EL (cell line): Measurements from ENCODE around the gene MUSK.

Source experiments
- DNase-seq: peaks from one replicate; pipeline ENCODE4 v3.0.0-alpha.2; 2016

Gene MUSK

GRCh38 chr9:110695846-110696245, 27.3 kb downstream of the MUSK start:
- peak; percentile 41 for DNase-seq

DNA sequence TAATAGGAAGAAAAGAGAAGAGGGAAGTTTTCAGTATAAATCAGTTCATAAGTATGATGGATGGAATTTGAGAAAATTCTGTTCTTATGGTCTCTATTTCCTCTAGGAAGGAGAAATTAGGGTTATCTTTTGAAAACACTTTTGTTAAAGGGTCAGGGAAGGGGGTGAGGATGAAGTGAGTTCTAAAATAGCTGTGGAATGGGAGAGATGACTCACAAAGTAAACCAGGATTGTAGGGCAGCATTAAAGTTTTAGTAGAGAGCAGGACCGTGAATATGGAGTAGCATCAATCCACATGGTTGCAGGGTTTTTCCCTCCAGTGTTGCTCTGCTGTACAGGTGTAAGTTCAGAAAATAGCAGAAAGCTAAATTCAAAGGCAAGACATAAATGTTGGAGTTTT, 32.4 kb downstream of the MUSK start:
- peak; percentile 70 for DNase-seq

GRCh38 chr9:110703669-110704068, 35.1 kb downstream of the MUSK start:
- no peak for DNase-seq

GRCh38 chr9:110707419-110707818, 38.8 kb downstream of the MUSK start:
- no peak for DNase-seq

DNA sequence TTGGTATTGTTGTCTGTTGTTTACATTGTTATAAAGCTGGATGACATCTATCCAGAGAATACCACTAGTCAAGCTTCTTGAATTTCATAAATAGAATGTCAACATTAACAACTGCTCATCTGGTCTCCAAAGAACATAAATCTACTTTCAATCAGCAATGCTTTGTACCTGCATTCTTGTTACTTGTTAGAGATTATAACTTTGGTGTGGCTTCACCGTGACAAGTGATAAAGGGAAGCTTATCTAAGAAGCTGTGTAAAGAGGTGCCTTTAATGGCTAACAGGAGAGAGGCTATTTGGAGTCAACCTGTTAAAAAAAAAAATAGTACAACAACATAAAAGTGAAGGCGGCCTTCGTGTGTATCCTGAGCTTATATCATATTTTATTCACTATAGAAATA, 41.8 kb downstream of the MUSK start:
- no peak for DNase-seq

- DNase-seq = peak; percentile 9
Observed at GRCh38 chr9:110712955-110713354, 44.4 kb downstream of the MUSK start.

DNA sequence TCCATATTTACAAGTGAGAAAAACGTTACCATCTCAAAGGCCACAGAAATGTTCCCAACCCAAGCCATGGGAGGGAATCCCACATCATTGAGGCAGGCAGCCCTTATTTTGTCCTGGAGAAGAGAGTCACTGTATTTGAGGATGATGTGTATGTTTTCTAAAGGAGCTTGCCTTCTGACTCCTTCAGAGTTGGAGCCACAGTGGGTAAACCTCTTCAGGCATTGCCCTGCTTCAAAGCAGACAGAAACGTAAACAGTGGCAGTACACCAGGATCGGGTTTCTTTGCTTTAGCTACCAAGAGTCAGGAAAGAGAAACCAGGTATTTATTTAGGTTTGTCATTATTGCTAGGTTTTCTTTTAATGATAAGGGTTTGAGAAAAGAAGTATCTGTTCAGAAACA, 45.7 kb downstream of the MUSK start:
- DNase-seq = no peak

GRCh38 chr9:110728058-110728457, 59.5 kb downstream of the MUSK start:
- no peak for DNase-seq

GRCh38 chr9:110729641-110730040, 61.0 kb downstream of the MUSK start:
- no peak for DNase-seq

DNA sequence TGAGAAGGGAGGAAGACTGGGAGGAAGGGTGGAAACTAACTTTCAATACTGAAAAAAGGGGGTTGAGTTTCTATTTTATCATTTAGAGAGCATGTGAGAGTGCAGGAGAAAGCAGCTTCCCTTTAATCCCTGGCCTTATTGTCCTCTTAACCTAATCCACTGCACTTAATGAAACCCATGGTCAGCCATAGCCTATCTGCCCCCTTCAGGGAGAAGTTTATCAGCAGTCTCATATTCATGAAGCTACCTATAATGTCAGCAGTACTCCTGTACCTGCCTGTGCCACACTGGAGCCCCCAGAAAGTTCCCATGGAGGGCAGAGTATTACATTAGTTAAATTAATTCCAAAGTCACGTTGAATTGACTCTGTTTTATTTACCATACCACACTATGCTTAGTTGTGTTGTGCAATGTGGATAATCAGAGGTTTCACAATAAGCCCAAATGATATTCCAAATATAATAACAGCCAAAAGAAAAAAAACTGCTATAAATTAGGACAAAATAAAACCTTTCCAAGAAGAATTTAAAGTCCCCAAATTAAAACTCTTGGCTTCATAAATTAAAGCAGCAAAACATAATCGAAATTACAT, 62.9 kb downstream of the MUSK start:
- DNase-seq = no peak

DNA sequence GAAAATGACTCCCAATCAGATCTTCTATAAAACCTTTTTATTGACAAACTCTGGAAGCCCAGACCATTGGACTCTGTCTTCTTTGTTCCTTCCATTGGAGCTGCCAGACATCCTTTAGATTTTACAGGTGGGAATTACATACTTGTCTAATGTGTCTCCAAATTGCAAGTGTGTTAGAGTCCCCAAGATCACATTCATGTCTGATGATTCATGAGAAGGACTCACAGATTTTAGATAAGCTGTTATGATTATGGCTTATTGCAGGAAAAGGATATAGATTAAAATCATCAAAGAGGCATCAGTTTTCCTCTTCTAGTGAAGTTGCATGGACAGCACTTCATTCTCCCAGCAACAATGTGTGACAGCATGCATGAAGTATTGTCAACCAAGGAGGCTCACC, 70.4 kb downstream of the MUSK start:
- DNase-seq = peak; percentile 80

- DNase-seq = peak; percentile 76
Observed at GRCh38 chr9:110742741-110743371, 74.3 kb downstream of the MUSK start.

DNA sequence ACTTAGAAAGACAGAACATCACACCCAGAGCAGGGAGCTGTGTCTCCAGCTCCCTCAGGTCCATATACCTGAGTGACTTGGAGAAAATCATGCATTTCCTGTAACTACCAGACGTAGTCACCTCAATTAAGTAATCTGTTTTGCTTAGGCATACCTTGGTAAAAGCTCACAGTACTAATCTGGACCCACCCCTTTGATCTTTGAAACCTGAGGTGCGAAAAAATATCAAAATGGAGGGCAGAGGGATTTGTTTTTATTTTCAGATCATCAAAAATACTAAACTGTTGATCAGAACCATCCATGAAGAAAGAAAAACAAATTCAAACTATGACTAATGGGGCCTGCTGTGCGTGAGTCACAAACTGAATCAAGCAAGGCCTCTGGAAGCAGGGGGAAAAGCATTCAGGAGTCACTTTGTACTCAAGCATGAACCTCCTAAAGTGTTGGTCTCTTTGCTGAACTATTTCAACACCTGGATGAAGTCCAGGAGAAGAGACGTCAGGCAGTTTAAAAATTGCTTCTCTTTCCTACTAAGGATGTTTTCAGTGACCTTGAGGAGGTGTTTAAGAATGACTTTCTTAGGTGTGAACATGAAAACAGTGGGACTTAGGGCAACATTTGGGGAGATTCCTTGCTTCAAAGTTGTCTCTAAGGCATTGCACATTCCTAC, 76.3 kb downstream of the MUSK start:
- DNase-seq = peak; percentile 97

DNA sequence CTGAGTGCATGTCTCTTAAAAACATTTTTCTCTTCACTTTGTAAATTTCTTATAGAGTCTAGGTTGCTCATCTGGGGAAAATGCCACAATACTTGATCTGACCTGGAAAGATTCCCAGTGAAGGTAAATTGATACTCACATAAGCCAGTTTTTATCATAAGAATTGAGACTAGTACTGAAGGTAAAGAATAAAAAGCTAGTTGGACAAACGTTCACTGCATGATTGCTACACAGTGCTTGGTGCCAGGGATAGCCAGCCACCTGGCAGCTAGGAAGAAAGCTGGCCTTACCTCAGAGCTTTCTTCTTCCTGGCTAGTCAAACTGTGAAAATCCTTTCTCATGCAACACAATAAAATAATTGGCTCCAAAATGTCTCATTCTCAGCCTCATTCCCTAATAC, 77.1 kb downstream of the MUSK start:
- DNase-seq = peak; percentile 23

DNA sequence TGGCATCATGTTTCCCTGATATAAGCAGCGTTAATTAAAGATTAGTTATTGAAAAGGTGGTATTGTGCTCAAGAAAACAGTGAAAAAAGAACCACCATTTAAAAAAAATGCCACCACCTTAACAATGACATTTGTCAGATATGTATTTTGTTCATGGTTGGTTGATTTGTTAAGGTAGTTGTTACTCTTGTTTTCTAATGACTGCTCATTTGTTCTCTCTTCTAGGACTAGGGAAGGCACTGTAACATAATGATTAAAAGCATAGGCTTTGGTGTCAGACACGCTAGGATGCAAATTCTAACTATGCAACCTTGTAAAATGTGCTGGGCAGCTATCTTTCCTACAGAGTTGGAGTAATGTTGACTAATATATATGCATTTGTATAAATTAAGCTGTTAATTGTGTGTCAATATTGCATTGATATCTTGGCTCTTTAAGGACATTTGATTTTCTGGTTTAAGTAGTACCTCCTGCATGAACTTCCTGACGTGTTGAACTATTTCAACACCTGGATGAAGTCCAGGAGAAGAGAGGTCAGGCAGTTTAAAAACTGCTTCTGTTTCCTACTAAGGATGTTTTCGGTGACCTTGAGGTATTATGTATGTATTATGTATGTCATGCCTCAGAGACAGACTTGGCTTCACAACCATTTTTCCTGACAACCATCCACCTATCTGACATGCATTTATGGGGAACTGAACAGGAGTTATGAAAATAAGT, 77.8 kb downstream of the MUSK start:
- DNase-seq = no peak

DNA sequence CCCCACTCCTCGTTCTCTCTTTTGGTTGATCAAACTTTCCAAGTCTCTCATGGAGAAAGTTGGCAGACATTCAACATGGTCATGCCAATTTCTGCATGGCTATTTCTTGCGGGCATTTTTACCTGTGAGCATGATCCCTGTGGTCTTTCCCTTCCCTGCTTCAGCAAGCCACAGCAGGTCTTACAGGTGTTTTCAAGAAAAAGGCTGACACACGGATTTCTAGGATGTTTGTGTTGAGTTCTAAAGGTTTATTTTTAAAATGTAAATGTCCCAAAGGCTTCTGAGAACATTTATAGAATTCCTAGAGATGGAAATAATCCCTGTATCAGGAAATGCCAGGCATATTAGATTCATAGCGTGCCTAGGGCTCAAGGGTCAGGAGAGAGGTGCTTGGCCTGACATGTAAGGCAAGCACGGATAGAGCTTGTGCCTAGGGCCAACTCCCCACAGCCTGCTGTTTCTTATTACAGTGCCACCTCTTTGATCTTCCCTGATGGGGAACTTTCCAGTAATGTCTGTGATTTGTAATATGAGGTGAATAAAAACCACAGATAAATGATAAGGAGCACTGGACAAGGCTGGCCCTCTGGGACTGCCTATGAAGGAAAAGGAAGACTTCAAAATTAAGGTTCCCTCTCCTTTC, 79.8 kb downstream of the MUSK start:
- DNase-seq = peak; percentile 86

DNA sequence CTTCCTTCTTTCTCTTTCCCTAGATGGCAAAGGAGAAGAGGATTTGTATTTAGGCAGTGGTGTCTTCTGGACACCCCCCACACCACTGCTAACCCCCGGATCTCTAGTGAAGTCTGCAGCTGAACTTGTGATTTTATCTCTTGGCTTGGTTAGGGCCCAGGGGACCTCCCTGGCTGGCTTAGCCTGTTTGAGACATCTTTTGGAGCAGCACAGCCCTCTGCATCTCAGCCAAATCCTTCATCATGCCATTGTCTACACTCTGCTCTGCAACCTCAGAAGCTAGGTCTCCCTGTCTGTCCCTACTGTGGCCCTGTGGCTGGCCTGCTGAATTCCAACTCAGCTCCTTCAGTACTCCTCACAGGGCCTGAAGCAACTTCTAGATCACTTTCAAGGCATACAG, 81.7 kb downstream of the MUSK start:
- DNase-seq = no peak

- DNase-seq = no peak
Observed at GRCh38 chr9:110751971-110752370, 83.4 kb downstream of the MUSK start.

- DNase-seq = peak; percentile 98
Observed at GRCh38 chr9:110752766-110753165, 84.2 kb downstream of the MUSK start.

DNA sequence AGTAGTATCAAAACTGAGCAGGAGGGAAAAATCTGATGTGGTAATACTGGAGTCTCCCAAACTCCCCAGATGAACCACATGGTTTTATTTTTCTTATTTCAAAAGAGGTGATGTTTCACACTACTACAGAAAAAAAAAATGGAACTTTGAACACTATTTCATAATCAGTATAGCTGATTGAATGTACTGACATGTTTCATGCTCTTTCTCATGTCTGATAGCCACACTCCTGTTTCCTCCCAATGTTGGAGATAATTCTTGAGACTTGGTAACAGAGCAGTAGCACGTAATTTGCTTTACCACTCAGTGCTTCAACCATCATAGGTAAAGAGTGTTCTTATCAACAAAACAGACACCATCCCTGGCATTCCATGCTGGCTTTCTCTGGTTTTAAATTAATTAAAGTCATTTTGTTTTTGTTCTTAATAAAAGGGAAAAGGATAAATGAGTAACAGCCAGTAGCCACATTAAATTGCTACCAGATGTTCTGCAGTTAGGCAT, 85.2 kb downstream of the MUSK start:
- DNase-seq = peak; percentile 55

GRCh38 chr9:110755179-110755578, 86.6 kb downstream of the MUSK start:
- DNase-seq = no peak

- DNase-seq = no peak
Observed at GRCh38 chr9:110758201-110758600, 89.6 kb downstream of the MUSK start.

GRCh38 chr9:110762783-110763182, 94.2 kb downstream of the MUSK start:
- DNase-seq = peak; percentile 54
